ENCODE data around the gene BPNT1. TPM values are rescaled to one million over a fixed set of nuclear protein-coding genes. Genes with fewer than 3 reads are reported as not detected.

Gene BPNT1
- polyA plus RNA-seq, 1 donor from 2014 or later: 47.2 TPM

DNA sequence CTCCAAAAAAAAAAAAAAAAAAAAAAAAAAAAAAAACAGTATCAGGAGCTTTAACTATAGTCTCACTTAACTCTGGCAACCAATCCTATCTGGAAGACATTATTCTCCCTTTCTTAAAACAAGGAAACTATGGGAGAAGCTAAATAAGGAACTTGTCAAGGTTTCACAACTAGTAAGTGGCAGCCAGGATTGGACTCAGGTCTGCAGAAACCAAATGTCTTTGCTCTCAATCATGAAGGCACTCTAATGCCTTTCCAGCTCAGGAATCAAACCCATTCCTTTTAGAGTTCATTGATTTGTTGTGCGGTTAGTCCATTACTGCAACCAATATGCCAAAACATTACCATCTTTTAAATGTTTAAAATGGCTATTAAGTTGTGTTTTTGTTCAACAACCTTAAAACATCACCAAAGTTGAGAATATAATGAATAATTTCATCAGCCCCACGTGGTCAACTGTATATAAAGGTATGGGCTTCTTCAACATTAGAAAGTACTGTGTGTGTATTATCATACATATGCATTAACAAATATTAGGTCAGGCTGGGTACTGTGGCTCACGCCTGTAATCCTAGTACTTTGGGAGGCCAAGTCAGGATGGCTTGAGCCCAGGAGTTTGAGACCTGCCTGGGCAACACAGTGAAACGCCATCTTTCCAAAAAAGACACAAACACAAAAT is 44.8 kb downstream of the BPNT1 start:
- Histone ChIP-seq H3K4me3 (ENCODE audit: low read length) (peak overlapping the region; percentile 79), H3K79me2 (replicated peaks; ENCODE audit: insufficient read depth, low read length) (peaks cover 23% of the 10 kb centered on the region), H3K4me2 (ENCODE audit: low read length) (peak overlapping the region; percentile 86), H3K9me2 (ENCODE audit: insufficient read depth, low read length) (no peaks in the 10 kb centered on the region), H4K20me1 (ENCODE audit: insufficient read depth) (no peaks in the 10 kb centered on the region), H3K27me3 (ENCODE audit: insufficient read depth, low read depth, low read length) (no peaks in the 10 kb centered on the region), H2AFZ (ENCODE audit: low read depth, low read length) (no peak overlapping the region), H3F3A (ENCODE audit: insufficient read depth, low read length, poor library complexity, severe bottlenecking) (no peaks in the 10 kb centered on the region), H3K36me3 (ENCODE audit: insufficient read depth, low read length) (no peaks in the 10 kb centered on the region), H3K27ac (ENCODE audit: low read length) (no peak overlapping the region), H3K9ac (ENCODE audit: low read length) (no peak overlapping the region), H3K9me3 (ENCODE audit: low read length) (no peaks in the 10 kb centered on the region)
- TF ChIP-seq EZH2 (IDR thresholded peaks at IDR 0.05; ENCODE audit: borderline replicate concordance, insufficient read depth, low read length, poor library complexity, severe bottlenecking): no peak
- no peak for TF ChIP-seq SMC3 (conservative IDR thresholded peaks at IDR 0.05; ENCODE audit: poor library complexity)
- TF ChIP-seq RAD21 (conservative IDR thresholded peaks at IDR 0.05): no peak
- TF ChIP-seq EP300 (conservative IDR thresholded peaks at IDR 0.05; ENCODE audit: poor library complexity, severe bottlenecking): no peak
- no peak for TF ChIP-seq TAF1 (IDR thresholded peaks at IDR 0.05; ENCODE audit: low read depth)
- TF ChIP-seq MXI1 (conservative IDR thresholded peaks at IDR 0.05; ENCODE audit: poor library complexity, severe bottlenecking): no peak
- no peak for TF ChIP-seq POLR2AphosphoS5 (IDR thresholded peaks at IDR 0.05)
- TF ChIP-seq, protein P1, sequence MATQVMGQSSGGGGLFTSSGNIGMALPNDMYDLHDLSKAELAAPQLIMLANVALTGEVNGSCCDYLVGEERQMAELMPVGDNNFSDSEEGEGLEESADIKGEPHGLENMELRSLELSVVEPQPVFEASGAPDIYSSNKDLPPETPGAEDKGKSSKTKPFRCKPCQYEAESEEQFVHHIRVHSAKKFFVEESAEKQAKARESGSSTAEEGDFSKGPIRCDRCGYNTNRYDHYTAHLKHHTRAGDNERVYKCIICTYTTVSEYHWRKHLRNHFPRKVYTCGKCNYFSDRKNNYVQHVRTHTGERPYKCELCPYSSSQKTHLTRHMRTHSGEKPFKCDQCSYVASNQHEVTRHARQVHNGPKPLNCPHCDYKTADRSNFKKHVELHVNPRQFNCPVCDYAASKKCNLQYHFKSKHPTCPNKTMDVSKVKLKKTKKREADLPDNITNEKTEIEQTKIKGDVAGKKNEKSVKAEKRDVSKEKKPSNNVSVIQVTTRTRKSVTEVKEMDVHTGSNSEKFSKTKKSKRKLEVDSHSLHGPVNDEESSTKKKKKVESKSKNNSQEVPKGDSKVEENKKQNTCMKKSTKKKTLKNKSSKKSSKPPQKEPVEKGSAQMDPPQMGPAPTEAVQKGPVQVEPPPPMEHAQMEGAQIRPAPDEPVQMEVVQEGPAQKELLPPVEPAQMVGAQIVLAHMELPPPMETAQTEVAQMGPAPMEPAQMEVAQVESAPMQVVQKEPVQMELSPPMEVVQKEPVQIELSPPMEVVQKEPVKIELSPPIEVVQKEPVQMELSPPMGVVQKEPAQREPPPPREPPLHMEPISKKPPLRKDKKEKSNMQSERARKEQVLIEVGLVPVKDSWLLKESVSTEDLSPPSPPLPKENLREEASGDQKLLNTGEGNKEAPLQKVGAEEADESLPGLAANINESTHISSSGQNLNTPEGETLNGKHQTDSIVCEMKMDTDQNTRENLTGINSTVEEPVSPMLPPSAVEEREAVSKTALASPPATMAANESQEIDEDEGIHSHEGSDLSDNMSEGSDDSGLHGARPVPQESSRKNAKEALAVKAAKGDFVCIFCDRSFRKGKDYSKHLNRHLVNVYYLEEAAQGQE (IDR thresholded peaks at IDR 0.05; ENCODE audit: borderline replicate concordance): no peak
- TF ChIP-seq, protein P2, sequence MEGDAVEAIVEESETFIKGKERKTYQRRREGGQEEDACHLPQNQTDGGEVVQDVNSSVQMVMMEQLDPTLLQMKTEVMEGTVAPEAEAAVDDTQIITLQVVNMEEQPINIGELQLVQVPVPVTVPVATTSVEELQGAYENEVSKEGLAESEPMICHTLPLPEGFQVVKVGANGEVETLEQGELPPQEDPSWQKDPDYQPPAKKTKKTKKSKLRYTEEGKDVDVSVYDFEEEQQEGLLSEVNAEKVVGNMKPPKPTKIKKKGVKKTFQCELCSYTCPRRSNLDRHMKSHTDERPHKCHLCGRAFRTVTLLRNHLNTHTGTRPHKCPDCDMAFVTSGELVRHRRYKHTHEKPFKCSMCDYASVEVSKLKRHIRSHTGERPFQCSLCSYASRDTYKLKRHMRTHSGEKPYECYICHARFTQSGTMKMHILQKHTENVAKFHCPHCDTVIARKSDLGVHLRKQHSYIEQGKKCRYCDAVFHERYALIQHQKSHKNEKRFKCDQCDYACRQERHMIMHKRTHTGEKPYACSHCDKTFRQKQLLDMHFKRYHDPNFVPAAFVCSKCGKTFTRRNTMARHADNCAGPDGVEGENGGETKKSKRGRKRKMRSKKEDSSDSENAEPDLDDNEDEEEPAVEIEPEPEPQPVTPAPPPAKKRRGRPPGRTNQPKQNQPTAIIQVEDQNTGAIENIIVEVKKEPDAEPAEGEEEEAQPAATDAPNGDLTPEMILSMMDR (IDR thresholded peaks at IDR 0.05; ENCODE audit: poor library complexity, severe bottlenecking): no peak

DNA sequence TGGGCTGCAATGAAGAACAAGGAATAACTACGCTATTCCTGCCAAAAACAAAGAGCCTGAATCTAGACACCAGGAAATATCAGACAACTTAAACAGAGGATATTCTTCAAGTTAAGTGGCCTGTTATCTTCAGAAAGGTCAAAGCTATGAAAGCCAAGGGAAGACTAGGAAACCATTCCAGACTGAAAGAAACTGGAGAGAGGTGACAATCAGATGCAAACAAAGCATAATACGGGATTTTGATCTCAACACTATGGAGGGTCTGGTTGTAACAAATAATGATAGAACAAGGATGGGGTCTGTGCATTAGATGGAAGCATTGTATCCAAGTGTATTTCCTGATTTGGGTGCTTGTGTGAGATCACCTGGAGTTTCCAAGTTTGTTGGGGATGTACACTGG is 45.9 kb downstream of the BPNT1 start:
- no peak overlapping the region for H3K27ac ChIP-seq (ENCODE audit: low read length)
- H3F3A ChIP-seq (ENCODE audit: insufficient read depth, low read length, poor library complexity, severe bottlenecking): no peaks in the 10 kb centered on the region
- TF ChIP-seq POLR2AphosphoS5 (IDR thresholded peaks at IDR 0.05): no peak
- TF ChIP-seq, protein P1 (IDR thresholded peaks at IDR 0.05; ENCODE audit: borderline replicate concordance): no peak
- TF ChIP-seq RAD21 (conservative IDR thresholded peaks at IDR 0.05): no peak
- no peak for TF ChIP-seq MXI1 (conservative IDR thresholded peaks at IDR 0.05; ENCODE audit: poor library complexity, severe bottlenecking)
- no peak overlapping the region for H3K9ac ChIP-seq (ENCODE audit: low read length)
- H2AFZ ChIP-seq (ENCODE audit: low read depth, low read length): no peak overlapping the region
- peak overlapping the region; percentile 35 for H3K4me2 ChIP-seq (ENCODE audit: low read length)
- H3K9me2 ChIP-seq (ENCODE audit: insufficient read depth, low read length): no peaks in the 10 kb centered on the region
- peak overlapping the region; percentile 40 for H3K4me3 ChIP-seq (ENCODE audit: low read length)
- H3K79me2 ChIP-seq (replicated peaks; ENCODE audit: insufficient read depth, low read length): peaks cover 23% of the 10 kb centered on the region
- H4K20me1 ChIP-seq (ENCODE audit: insufficient read depth): no peaks in the 10 kb centered on the region
- no peaks in the 10 kb centered on the region for H3K9me3 ChIP-seq (ENCODE audit: low read length)
- no peaks in the 10 kb centered on the region for H3K36me3 ChIP-seq (ENCODE audit: insufficient read depth, low read length)
- no peaks in the 10 kb centered on the region for H3K27me3 ChIP-seq (ENCODE audit: insufficient read depth, low read depth, low read length)

Measured in neural cell (in vitro differentiated cells).